ENCODE measurements around the gene TAS1R2.
A peak's percentile ranks its signal among the peaks of the same experiment; 100 is the strongest.

DNA sequence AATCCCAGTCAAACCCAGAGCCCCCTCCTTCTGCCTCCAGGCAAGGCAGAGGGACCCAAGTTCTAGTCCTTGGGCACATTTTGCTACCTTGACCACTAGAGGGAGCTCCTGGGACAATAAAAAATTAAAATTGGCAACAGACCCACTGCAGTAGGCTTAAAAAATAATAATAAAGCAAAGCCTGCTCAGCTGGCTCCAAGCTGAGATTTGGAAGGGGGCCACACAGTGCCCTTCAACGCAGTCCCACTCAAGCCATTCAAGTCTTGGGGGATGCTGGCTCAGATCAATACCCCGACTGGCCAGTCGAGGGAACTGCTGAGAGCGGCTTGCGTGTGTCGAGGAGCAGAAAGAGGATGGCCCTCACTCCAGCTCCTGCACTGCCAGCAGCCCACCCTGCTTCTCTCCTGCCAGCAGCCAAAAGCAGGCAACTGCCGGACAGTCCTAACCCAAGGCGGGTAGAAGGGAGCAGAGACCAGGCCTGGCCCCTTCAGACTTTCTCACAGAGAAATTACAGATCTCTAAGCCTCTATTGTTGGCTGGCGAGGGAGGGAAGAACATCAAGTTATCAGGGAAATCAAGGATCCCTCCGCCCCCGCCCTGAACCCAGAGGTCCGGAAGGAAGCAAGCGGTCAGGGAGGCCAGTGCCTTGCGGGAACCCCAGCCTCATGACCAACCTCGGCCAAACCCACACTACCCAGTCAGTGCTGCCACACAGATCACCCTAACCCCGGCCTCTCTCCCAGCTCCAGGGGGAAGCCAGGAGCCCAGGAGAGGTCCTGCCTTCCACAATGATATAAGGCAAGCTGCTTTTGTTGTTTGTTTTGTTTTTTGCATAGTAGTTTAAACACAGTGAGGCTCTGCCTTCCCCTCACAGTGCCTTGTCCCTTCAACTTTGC, 47.8 kb upstream of the TAS1R2 start:
- TF ChIP-seq FOS (IDR thresholded peaks at IDR 0.05; ENCODE audit: low read depth, low read length) (no peak), CTCF (conservative IDR thresholded peaks at IDR 0.05; ENCODE audit: low read depth, low read length) (peak; percentile 78), MXI1 (IDR thresholded peaks at IDR 0.05; ENCODE audit: borderline replicate concordance, low read depth, low read length) (no peak), CEBPB (IDR thresholded peaks at IDR 0.05; ENCODE audit: low read depth, low read length) (no peak), RFX5 (IDR thresholded peaks at IDR 0.05; ENCODE audit: low read depth, low read length) (no peak), RCOR1 (IDR thresholded peaks at IDR 0.05; ENCODE audit: insufficient replicate concordance, low read length) (no peak), POLR2A (IDR thresholded peaks at IDR 0.05; ENCODE audit: low read depth, low read length) (no peak), CHD1 (IDR thresholded peaks at IDR 0.05; ENCODE audit: low read depth, low read length) (no peak), BHLHE40 (IDR thresholded peaks at IDR 0.05; ENCODE audit: low read depth, low read length) (no peak), MAZ (IDR thresholded peaks at IDR 0.05; ENCODE audit: borderline replicate concordance, low read depth, low read length) (no peak), RAD21 (IDR thresholded peaks at IDR 0.05; ENCODE audit: low read length) (peak; percentile 68), MAFK (IDR thresholded peaks at IDR 0.05; ENCODE audit: low read depth, low read length) (no peak), SMC3 (IDR thresholded peaks at IDR 0.05; ENCODE audit: low read depth, low read length) (peak; percentile 64)
- TF ChIP-seq, protein P1, sequence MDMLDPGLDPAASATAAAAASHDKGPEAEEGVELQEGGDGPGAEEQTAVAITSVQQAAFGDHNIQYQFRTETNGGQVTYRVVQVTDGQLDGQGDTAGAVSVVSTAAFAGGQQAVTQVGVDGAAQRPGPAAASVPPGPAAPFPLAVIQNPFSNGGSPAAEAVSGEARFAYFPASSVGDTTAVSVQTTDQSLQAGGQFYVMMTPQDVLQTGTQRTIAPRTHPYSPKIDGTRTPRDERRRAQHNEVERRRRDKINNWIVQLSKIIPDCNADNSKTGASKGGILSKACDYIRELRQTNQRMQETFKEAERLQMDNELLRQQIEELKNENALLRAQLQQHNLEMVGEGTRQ (IDR thresholded peaks at IDR 0.05; ENCODE audit: low read depth, low read length): no peak
